K562 (cell line): Measurements from ENCODE around the gene FXYD3. TPM values are rescaled to one million over a fixed set of nuclear protein-coding genes. Genes with fewer than 3 reads are reported as not detected.

Experiments used
- ATAC-seq: fragments of 200-7000 bp; cut with Tn5 transposase; 3 replicates; pipeline ENCODE4 v1.9.1; 2020; ENCODE audit warnings: moderate library complexity
- BruUV-seq: library from RNA; stranded (reverse); fragments of 400-500 nt; replicated peaks from 2 replicates; lab custom pipeline; 2021; lab: Mats Ljungman, UMichigan
- CTCF ChIA-PET: fragments of 300-600 bp; formaldehyde crosslinking; extraction: SDS; loops from one replicate; lab custom pipeline; 2021; ENCODE audit warnings: low intra/inter-chr PET ratio; lab: Yijun Ruan, JAX
- POLR2A ChIA-PET: fragments of 300-600, 350-650 bp; sonication (Branson Sonifier 250); formaldehyde crosslinking; extraction: SDS; loops from one replicate; lab custom pipeline; 2021; ENCODE audit warnings: antibody characterized with exemption, inconsistent platforms; lab: Yijun Ruan, JAX
- DNase-seq, 4 experiments: peaks; one replicate each; pipeline versions ENCODE4 v3.0.0 to v3.0.0-alpha.2; 2011 to 2018; ENCODE audit warnings: low spot score in 3 of 4, mixed read lengths in 3 of 4; ENCODE audit errors: extremely low read depth in 1 of 4
- FAIRE-seq: peaks from 2 replicates; lab custom pipeline; 2011; peaks lifted over from hg19 to GRCh38; lab: Jason Lieb, UNC
- H2AFZ ChIP-seq: 2 replicates; pipeline ENCODE4 v1.6.0; 2011; ENCODE audit warnings: low read depth, low read length, control low read depth, inconsistent platforms
- H3K27ac ChIP-seq: fragments of 200-600 bp; 3 replicates; pipeline ENCODE4 v1.8.0; 2011; ENCODE audit warnings: low read depth, mild to moderate bottlenecking, control low read depth, inconsistent platforms, low read length, moderate library complexity, mixed read lengths; ENCODE audit errors: extremely low read depth
- H3K27me3 ChIP-seq, 2 experiments: fragments of 300-600 bp in 1 of 2; 2 replicates in 1 of 2; 3 replicates in 1 of 2; pipeline versions ENCODE4 v1.6.0 to v1.8.0; 2011; ENCODE audit warnings: inconsistent platforms in 2 of 2, low read length in 2 of 2, mild to moderate bottlenecking in 1 of 2, mixed read lengths in 1 of 2, moderate library complexity in 1 of 2; ENCODE audit not compliant: control insufficient read depth in 2 of 2, insufficient read depth in 2 of 2
- H3K36me3 ChIP-seq: fragments of 300-600 bp; 3 replicates; pipeline ENCODE4 v1.8.0; 2011; ENCODE audit warnings: mild to moderate bottlenecking, low read length, inconsistent platforms; ENCODE audit not compliant: control insufficient read depth, insufficient read depth
- H3K4me1 ChIP-seq, 2 experiments: fragments of 200-600 bp in 1 of 2; replicated peaks in 1 of 2; 2 replicates in 1 of 2; 3 replicates in 1 of 2; pipeline versions ENCODE4 v1.5.1 to v1.8.0; 2011; ENCODE audit warnings: inconsistent platforms in 2 of 2, low read length in 2 of 2, mild to moderate bottlenecking in 1 of 2, mixed read lengths in 1 of 2, moderate library complexity in 1 of 2; ENCODE audit not compliant: control insufficient read depth in 2 of 2, insufficient read depth in 2 of 2
- H3K4me2 ChIP-seq: 2 replicates; pipeline ENCODE4 v1.6.1; 2011; ENCODE audit warnings: low read length, control low read depth, inconsistent platforms, mixed read lengths; ENCODE audit not compliant: insufficient read depth
- H3K4me3 ChIP-seq: fragments of 200-600 bp; sonication (generic), shearing (Covaris generic); 2 replicates; pipeline ENCODE4 v1.5.1; 2016; ENCODE audit warnings: control low read depth, inconsistent platforms
- H3K79me2 ChIP-seq: fragments of 200-600 bp; 3 replicates; pipeline ENCODE4 v1.8.0; 2011; ENCODE audit warnings: low read length, inconsistent platforms; ENCODE audit not compliant: control insufficient read depth, insufficient read depth
- H3K9ac ChIP-seq, 2 experiments: 2 replicates each; pipeline versions ENCODE4 v1.6.0 to v1.6.1; 2011; ENCODE audit warnings: low read depth in 2 of 2, low read length in 2 of 2, control low read depth in 1 of 2, inconsistent platforms in 1 of 2, mild to moderate bottlenecking in 1 of 2, mixed read lengths in 1 of 2; ENCODE audit not compliant: insufficient read depth in 1 of 2
- H3K9me1 ChIP-seq: one replicate; pipeline ENCODE4 v1.6.0; 2011; ENCODE audit warnings: inconsistent platforms, mild to moderate bottlenecking, low read length, moderate library complexity; ENCODE audit not compliant: control insufficient read depth, insufficient read depth
- H3K9me3 ChIP-seq: replicated peaks from 2 replicates; pipeline ENCODE4 v1.5.1; 2011; ENCODE audit warnings: low read depth, low read length, inconsistent platforms; ENCODE audit not compliant: control insufficient read depth, insufficient read depth
- H4K20me1 ChIP-seq: replicated peaks from 2 replicates; pipeline ENCODE4 v1.6.1; 2011; ENCODE audit warnings: low read length, inconsistent platforms, mixed read lengths; ENCODE audit not compliant: control insufficient read depth, insufficient read depth
- BACH1 ChIP-seq: fragments of 200-800 bp; sonication (Bioruptor generic); IDR thresholded peaks from 2 replicates; pipeline ENCODE4 v1.6.1; 2016; ENCODE audit warnings: missing genetic modification characterization, missing compliant biosample characterization
- BRCA1 ChIP-seq, 2 experiments: fragments of 450-650 bp in 1 of 2; sonication (generic) in 1 of 2; formaldehyde crosslinking in 1 of 2; IDR thresholded peaks; 2 replicates each; pipeline versions ENCODE4 v1.5.0 to v1.6.1; 2017 to 2020; ENCODE audit warnings: mild to moderate bottlenecking in 1 of 2, missing genetic modification reagents in 1 of 2
- CLOCK ChIP-seq: fragments of 250-450 bp; sonication (Bioruptor Pico); IDR thresholded peaks from 2 replicates; pipeline ENCODE4 v1.4.0; 2020; ENCODE audit warnings: mild to moderate bottlenecking, moderate library complexity, borderline replicate concordance
- CTCF ChIP-seq, 3 experiments: IDR thresholded peaks in 2 of 3; conservative IDR thresholded peaks in 1 of 3; 2 replicates each; pipeline ENCODE4 v1.5.1; 2011 to 2012; ENCODE audit warnings: low read length in 3 of 3, mild to moderate bottlenecking in 3 of 3, control low read depth in 2 of 3, improper control_type of control experiment in 1 of 3, inconsistent platforms in 1 of 3, low read depth in 1 of 3, mixed read lengths in 1 of 3, moderate library complexity in 1 of 3; ENCODE audit not compliant: insufficient read depth in 2 of 3
- DNMT1 ChIP-seq: fragments of 450-650 bp; IDR thresholded peaks from 2 replicates; pipeline ENCODE4 v1.6.1; 2016; ENCODE audit warnings: antibody characterized with exemption, mild to moderate bottlenecking
- HLTF ChIP-seq: fragments of 450-650 bp; IDR thresholded peaks from 2 replicates; pipeline ENCODE4 v1.6.1; 2016
- KDM2B ChIP-seq: fragments of 250-450 bp; sonication (Bioruptor Pico); IDR thresholded peaks from 2 replicates; pipeline ENCODE4 v1.8.0; 2021; ENCODE audit warnings: mild to moderate bottlenecking, moderate library complexity
- MAFG ChIP-seq: fragments of 450-650 bp; conservative IDR thresholded peaks from 2 replicates; pipeline ENCODE4 v1.6.1; 2016; ENCODE audit warnings: missing genetic modification characterization, missing compliant biosample characterization
- PHTF2 ChIP-seq: fragments of 250-450 bp; sonication (Bioruptor Pico); IDR thresholded peaks from 2 replicates; pipeline ENCODE4 v1.5.0; 2021; ENCODE audit warnings: mild to moderate bottlenecking
- RFX5 ChIP-seq: IDR thresholded peaks from 2 replicates; pipeline ENCODE4 v1.6.1; 2011; ENCODE audit warnings: low read depth, mild to moderate bottlenecking, improper control_type of control experiment, low read length
- USF1 ChIP-seq: sonication (generic); formaldehyde crosslinking; IDR thresholded peaks from 2 replicates; pipeline ENCODE4 v1.9.0; 2022; ENCODE audit warnings: mild to moderate bottlenecking, missing genetic modification reagents
- WHSC1 ChIP-seq: IDR thresholded peaks from one replicate; pipeline ENCODE4 v1.6.1; 2012; ENCODE audit warnings: low read length, control low read depth, inconsistent platforms
- ZNF140 ChIP-seq: fragments of 250-450 bp; sonication (Bioruptor Pico); IDR thresholded peaks from 2 replicates; pipeline ENCODE4 v1.8.0; 2021; ENCODE audit warnings: moderate library complexity, mild to moderate bottlenecking, inconsistent platforms
- WGBS: fragments of 100-300 bp; shearing (Covaris generic); methylation state at CpG from one replicate; pipeline ENCODE4 v1.1.6; 2016; ENCODE audit warnings: low coverage, mixed read lengths; ENCODE audit not compliant: insufficient coverage; ENCODE audit errors: missing lambda C conversion rate; 5-methylcytosine and 5-hydroxymethylcytosine counted together
- in situ Hi-C: fragments of 300-500 bp; cut with MboI; formaldehyde crosslinking; loops from 4 replicates; pipeline ENCODE4 v1.15.0; 2018; ENCODE audit warnings: inconsistent platforms, mixed read lengths
- intact Hi-C: fragments of 100-400 bp; cut with micrococcal nuclease; formaldehyde crosslinking; loops from 2 replicates; pipeline ENCODE4 v1.14.2; 2022
- polyA plus RNA-seq, 8 experiments: library from polyadenylated mRNA; depleted of rRNA in 4 of 8; stranded (reverse) in 5 of 8; unstranded in 3 of 8; fragments of >200 nt; fragmentation: Nextera tagmentation in 2 of 8; fragmentation: Illumina TruSeq in 1 of 8; extraction: Ambion mirVana in 2 of 8; extraction: Trizol in 1 of 8; gene quantifications; 2 replicates each; pipeline versions ENCODE4 v1.2.1 to v1.2.3, GENCODE V29; 2011 to 2014; ENCODE audit warnings: inconsistent platforms in 1 of 8, missing spikeins in 1 of 8
- total RNA-seq, 7 experiments: library from RNA; depleted of rRNA in 6 of 7; stranded (reverse); fragments of >200 nt in 6 of 7; fragmentation: Illumina TruSeq in 2 of 7; extraction: Trizol in 2 of 7; gene quantifications; 2 replicates each; pipeline versions ENCODE4 v1.2.1 to v1.2.3, GENCODE V29; 2011 to 2021; ENCODE audit warnings: low replicate concordance in 1 of 7

The FXYD3 gene
- total and polyA plus RNA-seq, 9 of the 15 experiments (the other 6 are each of a cell fraction or from before 2014, with no cell fraction given): 0.24 TPM; not detected in 8

GRCh38 chr19:35154525-35155406 lies 39.1 kb downstream of the FXYD3 start, which contains the start of gene FXYD5 (continued):
- TF ChIP-seq CTCF (IDR thresholded peaks at IDR 0.05 in 2 of 3, conservative IDR thresholded peaks at IDR 0.05 in 1 of 3; ENCODE audit: insufficient read depth in 2 of 3, low read depth in 1 of 3, low read length in 3 of 3): peak in 2 of 3 experiments; percentile 16 to 18; a peak in 2 of 6 replicates
- TF ChIP-seq CLOCK (CRISPR knock-in tag): no peak
- TF ChIP-seq, all 486 proteins: peak for 132

- Histone ChIP-seq H3K4me3 (peak overlapping the region; percentile 92), H4K20me1 (no peaks in the 10 kb centered on the region), H3K9me1 (no peaks in the 10 kb centered on the region), H3K27ac (peak overlapping the region; percentile 95), H2AFZ (peak overlapping the region; percentile 91), H3K9me3 (no peaks in the 10 kb centered on the region), H3K27me3 (no peaks in the 10 kb centered on the region), H3K79me2 (peaks cover 51% of the 10 kb centered on the region), H3K4me2 (peak overlapping the region; percentile 95), H3K9ac (peak overlapping the region; percentile 89 to 96), H3K36me3 (peaks cover 51% of the 10 kb centered on the region), H3K4me1 (peaks cover 13 to 44% of the 10 kb centered on the region in 2 experiments; a peak in 4 of 5 replicates)
- ATAC-seq (peak; percentile 19), FAIRE-seq (no peak), DNase-seq (peak; percentile 42 to 48 (median 46))
- in situ Hi-C loops: no loop called here
- intact Hi-C loops: loop anchor here (5.0 kb wide), 1 partner anchor 112 kb away; the partner anchor contains the start of gene USF2
- no TSS peak for BruUV-seq
- POLR2A ChIA-PET: interaction anchor here (0.6 to 1.2 kb wide), 3 partner anchors 48 to 521 kb away, joined by 3 read pairs; no protein-coding TSS in a partner anchor
- WGBS: under 1% methylated on average over 17 of the region's 17 CpGs
- CTCF ChIA-PET: no interaction called here
- TF ChIP-seq MAFG (no peak), USF1 (peak; percentile 18; the same call in 1 of the 2 replicates), HLTF (no peak), DNMT1 (no peak), BRCA1 (IDR thresholded peaks at IDR 0.05) (no peak), BRCA1 (CRISPR knock-in tag; IDR thresholded peaks at IDR 0.05) (0 out of 2 replicates have a peak, but pooled peaks have one; percentile 23), WHSC1 (no peak), PHTF2 (CRISPR knock-in tag) (no peak), KDM2B (CRISPR knock-in tag) (no peak), ZNF140 (CRISPR knock-in tag) (no peak), BACH1 (tag) (no peak), RFX5 (no peak)
These were observed 39.8 kb downstream of the FXYD3 start for GRCh38 chr19:35155441-35155840.
